NOMO-1 treated with DMSO at 0.1 percent for 48 hours (cell line): Measurements from ENCODE around the gene CFHR3.
"Not testable (repeated sequence)": the region's sequence is repeated elsewhere in the genome, so short reads cannot be mapped to it uniquely, and the experiment has no call there.

Experiments used
- DNase-seq: peaks from one replicate; lab custom pipeline; 2025; ENCODE audit not compliant: unreplicated experiment; lab: John Stamatoyannopoulos, UW

The CFHR3 gene

GRCh38 chr1:196774603-196775002 lies at the start of gene CFHR3:
CFHR3 (plus strand) TSS chr1:196774840; CDS start chr1:196774887, 47 bp downstream.
- no peak for DNase-seq

GRCh38 chr1:196732526-196732925 lies 42.1 kb upstream of the CFHR3 start:
- no peak for DNase-seq

GRCh38 chr1:196733091-196733970 lies 41.3 kb upstream of the CFHR3 start:
- DNase-seq: no peak

DNA sequence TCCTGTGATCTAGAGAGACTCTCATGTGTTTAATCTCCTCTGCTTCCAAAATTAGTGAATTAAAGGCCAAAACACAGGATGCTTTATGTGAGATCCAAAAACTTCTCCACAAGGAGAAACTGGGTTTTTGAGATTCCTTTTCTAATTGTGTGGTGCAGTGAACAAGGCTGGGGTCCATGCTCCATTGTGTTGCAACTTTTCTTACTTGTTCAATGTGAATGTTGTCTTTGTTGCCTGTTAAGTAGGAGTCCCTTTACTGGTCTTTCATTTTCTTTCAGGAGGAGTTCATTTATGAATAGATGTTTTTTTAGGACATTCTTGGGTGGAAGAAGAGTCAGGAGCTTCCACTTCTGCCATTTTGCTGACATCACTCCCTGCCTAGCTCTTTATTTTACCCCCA lies 40.6 kb upstream of the CFHR3 start:
- DNase-seq: no peak

DNA sequence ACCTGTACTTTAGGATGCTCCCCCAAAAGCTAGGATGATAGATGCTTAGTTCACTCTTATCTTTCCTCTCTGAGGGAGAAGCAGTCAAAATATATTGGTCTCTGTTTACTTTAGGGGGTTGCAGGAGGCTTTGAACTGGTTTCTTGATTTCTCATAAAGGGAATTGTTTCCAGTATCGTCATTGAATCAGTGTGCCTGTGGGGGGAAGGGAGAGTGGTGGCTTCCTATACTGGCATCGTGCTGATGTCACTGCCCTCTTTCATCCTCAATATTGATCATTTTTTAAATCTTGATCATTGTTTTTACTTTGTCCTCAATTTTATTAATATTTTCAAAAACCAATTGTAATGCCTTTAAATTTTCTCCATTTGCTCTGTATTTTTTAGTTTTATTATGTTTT lies 40.2 kb upstream of the CFHR3 start:
- no peak for DNase-seq

DNA sequence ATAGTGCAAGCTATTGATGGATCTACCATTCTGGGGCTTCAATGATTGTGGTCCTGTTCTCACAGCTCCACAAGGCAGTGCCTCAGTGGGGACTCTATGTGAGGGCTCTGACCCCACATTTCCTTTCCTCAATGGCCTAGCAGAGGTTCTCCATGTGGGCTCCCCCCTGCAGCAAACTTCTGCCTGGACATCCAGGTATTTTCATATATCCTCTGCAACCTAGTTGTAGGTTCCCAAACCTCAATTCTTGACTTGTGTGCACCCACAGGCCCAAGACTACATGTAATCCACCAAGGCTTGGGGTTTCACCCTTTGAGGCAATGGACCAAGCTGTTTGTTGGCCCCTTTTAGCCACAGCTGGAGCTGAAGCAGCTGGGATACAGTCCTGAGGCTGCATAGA lies 35.9 kb upstream of the CFHR3 start:
- no peak for DNase-seq

GRCh38 chr1:196743244-196743643 lies 31.4 kb upstream of the CFHR3 start:
- peak; percentile 9 for DNase-seq

GRCh38 chr1:196765019-196765740 lies 9.5 kb upstream of the CFHR3 start:
- DNase-seq: not testable (repeated sequence)

GRCh38 chr1:196769823-196770222 lies 4.8 kb upstream of the CFHR3 start:
- DNase-seq: not testable (repeated sequence)

DNA sequence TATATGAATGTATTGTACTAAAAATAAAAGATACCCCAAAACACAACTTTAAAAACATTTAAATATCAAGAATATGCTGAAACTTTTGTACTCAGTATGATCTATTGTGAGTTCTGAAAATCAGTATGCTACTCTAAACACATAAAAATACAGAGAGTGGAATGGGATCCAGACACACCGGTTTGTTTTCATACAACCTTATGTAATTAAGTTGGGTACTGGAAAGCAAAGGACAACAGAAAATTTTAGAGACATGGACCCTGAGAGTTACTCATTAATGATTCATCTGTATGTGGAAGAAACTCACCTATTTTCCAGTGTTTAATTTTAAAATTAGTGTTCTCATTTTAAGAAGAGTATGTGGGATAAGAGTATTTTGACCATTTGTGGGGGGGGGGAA lies 927 bp upstream of the CFHR3 start:
- no peak for DNase-seq

DNA sequence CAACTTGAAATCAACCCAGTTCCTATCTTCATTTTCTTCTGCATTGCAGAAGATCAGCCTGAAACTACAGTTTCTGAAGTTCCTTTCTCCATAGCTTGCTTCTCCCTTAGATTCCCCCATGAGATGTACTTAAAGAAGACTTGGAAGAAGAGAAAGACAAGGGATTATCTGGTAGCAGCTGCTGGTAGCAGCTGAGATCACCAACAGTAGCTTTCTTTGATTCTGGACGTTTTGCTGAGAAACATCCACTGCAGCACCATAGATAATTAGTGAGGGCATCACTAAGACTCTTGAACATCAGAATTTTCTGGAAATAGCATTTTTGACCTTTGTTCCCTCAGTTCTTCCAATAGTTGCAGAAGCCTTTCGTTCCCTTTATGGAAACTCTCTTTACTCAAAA lies 465 bp upstream of the CFHR3 start:
- DNase-seq: no peak

DNA sequence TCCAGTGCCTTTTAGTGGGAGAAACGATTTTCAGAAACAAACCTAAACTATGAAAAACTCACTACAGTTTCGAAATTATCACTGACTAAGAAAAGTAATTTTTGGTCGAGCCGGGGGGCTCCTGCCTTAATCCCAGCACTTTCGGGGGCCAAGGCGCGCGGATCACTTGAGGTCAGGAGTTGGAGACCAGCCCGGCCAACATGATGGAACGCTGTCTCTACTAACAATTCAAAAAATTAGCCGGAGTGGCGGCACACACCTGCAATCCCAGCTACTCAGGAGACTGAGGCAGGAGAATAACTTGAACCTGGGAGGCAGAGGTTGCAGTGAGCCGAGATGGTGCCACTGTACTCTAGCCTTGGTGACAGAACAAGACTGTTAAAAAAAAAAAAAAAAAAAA lies 3.0 kb downstream of the CFHR3 start:
- no peak for DNase-seq

DNA sequence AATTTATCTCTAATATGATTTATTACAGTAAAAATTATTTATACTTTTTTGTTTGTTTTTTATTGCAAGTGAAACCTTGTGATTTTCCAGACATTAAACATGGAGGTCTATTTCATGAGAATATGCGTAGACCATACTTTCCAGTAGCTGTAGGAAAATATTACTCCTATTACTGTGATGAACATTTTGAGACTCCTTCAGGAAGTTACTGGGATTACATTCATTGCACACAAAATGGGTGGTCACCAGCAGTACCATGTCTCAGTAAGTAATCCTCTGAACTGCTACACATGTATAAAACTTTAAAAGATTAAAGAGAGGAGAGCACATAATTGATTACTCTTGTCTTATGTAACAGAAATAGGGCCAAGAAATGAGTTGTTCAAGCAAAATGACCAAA lies 4.5 kb downstream of the CFHR3 start:
- DNase-seq: no peak

GRCh38 chr1:196791252-196791651 lies 16.6 kb downstream of the CFHR3 start:
- not testable (repeated sequence) for DNase-seq

GRCh38 chr1:196794103-196794502 lies 19.5 kb downstream of the CFHR3 start:
- DNase-seq: not testable (repeated sequence)

- no peak for DNase-seq
These were observed 23.3 kb downstream of the CFHR3 start for GRCh38 chr1:196797891-196798290.

GRCh38 chr1:196801920-196802319 lies 27.3 kb downstream of the CFHR3 start:
- not testable (repeated sequence) for DNase-seq

GRCh38 chr1:196808529-196809235 lies 34.0 kb downstream of the CFHR3 start:
- DNase-seq: no peak

- DNase-seq: not testable (repeated sequence)
These were observed 42.8 kb downstream of the CFHR3 start for GRCh38 chr1:196817442-196817841.

DNA sequence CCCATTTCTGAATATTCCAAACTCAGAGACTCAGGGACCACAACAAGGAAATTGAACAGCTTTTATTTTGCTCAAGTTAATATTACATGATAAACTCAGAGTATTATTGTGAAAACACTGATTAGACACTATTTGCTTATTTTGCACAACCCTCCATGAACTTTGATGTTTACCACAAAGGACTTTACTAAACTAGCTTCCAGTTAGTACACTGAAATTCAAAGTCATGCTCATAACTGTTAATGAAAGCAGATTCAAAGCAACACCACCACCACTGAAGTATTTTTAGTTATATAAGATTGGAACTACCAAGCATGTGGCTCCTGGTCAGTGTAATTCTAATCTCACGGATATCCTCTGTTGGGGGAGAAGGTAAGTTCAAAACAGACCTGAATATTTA lies 44.9 kb downstream of the CFHR3 start, which contains the start of gene CFHR1:
Gene CFHR1, plus strand, starts transcription at position 201 of the 400 bp plus-strand sequence. Its CDS starts 114 bp downstream, at position 315.
- DNase-seq: not testable (repeated sequence)

- peak; percentile 19 for DNase-seq
These were observed 53.2 kb downstream of the CFHR3 start for GRCh38 chr1:196827860-196828259.
